Caco-2 (cell line): ENCODE results near the gene CIC. TPM values are rescaled to one million over a fixed set of nuclear protein-coding genes. Genes with fewer than 3 reads are reported as not detected.
A peak's percentile ranks its signal among the peaks of the same experiment; 100 is the strongest.

ENCODE experiments used
- BruUV-seq: library from RNA; stranded (reverse); fragments of 400-500 nt; replicated peaks from 2 replicates; lab custom pipeline; 2021; lab: Mats Ljungman, UMichigan
- CTCF ChIA-PET: fragments of 300-600 bp; sonication (Branson Sonifier 250); formaldehyde crosslinking; loops from one replicate; lab custom pipeline; 2022; ENCODE audit warnings: antibody characterized with exemption; lab: Charles Lee
- POLR2A ChIA-PET: fragments of 300-600 bp; sonication (Branson Sonifier 250); formaldehyde crosslinking; loops from one replicate; lab custom pipeline; 2022; ENCODE audit warnings: antibody characterized with exemption; lab: Charles Lee
- DNase-seq, 2 experiments: peaks; one replicate each; pipeline versions ENCODE4 v3.0.0 to v3.0.0-alpha.2; 2020 to 2022
- H3K27me3 ChIP-seq: replicated peaks from 2 replicates; pipeline ENCODE4 v1.6.0; 2011; ENCODE audit warnings: low read length; ENCODE audit not compliant: control insufficient read depth, insufficient read depth
- H3K36me3 ChIP-seq: 2 replicates; pipeline ENCODE4 v1.5.1; 2011; ENCODE audit warnings: low read length; ENCODE audit not compliant: control insufficient read depth, insufficient read depth
- H3K4me1 ChIP-seq: fragments of 250-450 bp; sonication (Bioruptor Pico); 2 replicates; pipeline ENCODE4 v1.5.1; 2020; ENCODE audit warnings: mild to moderate bottlenecking
- H3K4me3 ChIP-seq: 2 replicates; pipeline ENCODE4 v1.5.1; 2011; ENCODE audit warnings: low read depth, mild to moderate bottlenecking, control low read depth, low read length
- H3K9me3 ChIP-seq: fragments of 250-450 bp; sonication (Bioruptor Pico); 2 replicates; pipeline ENCODE4 v1.5.1; 2020; ENCODE audit warnings: mild to moderate bottlenecking, moderate library complexity
- H3K27ac Mint-ChIP-seq: one replicate; pipeline ENCODE4 v1.8.0; 2022; ENCODE audit warnings: mixed read lengths; ENCODE audit not compliant: unreplicated experiment
- H3K27me3 Mint-ChIP-seq: one replicate; pipeline ENCODE4 v1.8.0; 2022; ENCODE audit warnings: mixed read lengths; ENCODE audit not compliant: insufficient read depth, unreplicated experiment
- H3K36me3 Mint-ChIP-seq: one replicate; pipeline ENCODE4 v1.8.0; 2022; ENCODE audit warnings: mild to moderate bottlenecking, mixed read lengths; ENCODE audit not compliant: insufficient read depth, unreplicated experiment
- H3K4me1 Mint-ChIP-seq: one replicate; pipeline ENCODE4 v1.8.0; 2022; ENCODE audit warnings: low read depth, mixed read lengths; ENCODE audit not compliant: unreplicated experiment
- H3K4me3 Mint-ChIP-seq: one replicate; pipeline ENCODE4 v1.8.0; 2022; ENCODE audit warnings: mild to moderate bottlenecking, moderate library complexity, mixed read lengths; ENCODE audit not compliant: unreplicated experiment
- H3K9me3 Mint-ChIP-seq: one replicate; pipeline ENCODE4 v1.8.0; 2022; ENCODE audit warnings: mixed read lengths; ENCODE audit not compliant: unreplicated experiment
- intact Hi-C: fragments of 100-400 bp; cut with micrococcal nuclease; formaldehyde crosslinking; loops from one replicate; pipeline ENCODE4 v1.10.0; 2022; ENCODE audit not compliant: unreplicated experiment
- total RNA-seq: library from RNA; stranded (reverse); gene quantifications from 2 replicates; pipeline ENCODE4 v1.2.3, GENCODE V29; 2022
- TF ChIP-seq, protein P1 (sequence below), 2 experiments: fragments of 200-600 bp in 1 of 2; IDR thresholded peaks; 1 replicate in 1 of 2; 2 replicates in 1 of 2; pipeline versions ENCODE4 v1.5.1 to v1.8.0; 2011 to 2022; ENCODE audit warnings: antibody characterized with exemption in 1 of 2, control low read depth in 1 of 2, inconsistent platforms in 1 of 2, low read depth in 1 of 2, low read length in 1 of 2, mild to moderate bottlenecking in 1 of 2, moderate library complexity in 1 of 2; ENCODE audit not compliant: insufficient read depth in 1 of 2, severe bottlenecking in 1 of 2, unreplicated experiment in 1 of 2

The CIC gene
- total RNA-seq, 1 experiment from 2014 or later, result 47.8 TPM

DNA sequence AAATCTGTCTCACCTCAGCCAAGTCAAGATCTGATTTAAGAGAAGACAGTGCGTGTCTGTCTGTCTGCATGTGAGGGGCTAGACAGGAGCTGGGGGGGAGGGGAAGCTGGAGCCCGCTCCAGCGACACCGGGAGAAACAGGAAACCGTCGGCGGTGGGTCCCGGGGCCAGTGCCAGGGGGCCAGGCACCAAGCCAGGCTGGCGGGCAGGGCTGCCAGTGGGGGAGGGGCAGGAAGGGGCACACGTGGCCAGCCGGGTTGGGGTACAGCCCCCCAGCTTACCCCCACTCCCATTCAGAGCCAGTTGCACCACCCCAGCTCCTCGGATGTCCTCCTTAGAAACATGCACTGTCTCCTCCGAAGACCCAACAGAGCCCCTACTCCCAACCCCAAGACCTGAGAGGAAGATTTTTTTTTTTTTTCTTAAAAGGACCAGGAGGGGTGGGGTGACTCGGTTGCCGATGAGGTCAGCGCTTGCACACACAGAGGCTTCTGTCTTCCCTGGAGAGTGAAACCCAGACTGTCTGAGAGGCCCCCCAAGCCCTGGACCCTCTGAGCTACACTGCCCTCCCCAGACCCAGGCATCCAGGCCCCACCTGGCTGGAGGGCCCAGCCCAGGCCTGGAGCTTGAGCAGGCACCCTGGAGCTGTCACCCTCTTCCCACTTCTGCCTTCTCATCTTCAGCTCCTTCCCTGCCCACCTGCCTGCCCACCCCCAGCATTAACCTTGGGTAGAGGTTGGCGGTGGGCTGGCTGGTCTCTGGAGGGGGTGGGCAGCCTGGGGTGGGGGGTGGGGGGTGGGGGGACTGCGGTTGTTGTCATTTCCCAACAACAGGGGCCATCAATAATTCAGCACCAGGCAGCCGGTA is 18.2 kb upstream of the CIC start:
- no TSS peak for BruUV-seq
- H3K4me3 ChIP-seq, result no peak overlapping the region
- TF ChIP-seq, protein P1, sequence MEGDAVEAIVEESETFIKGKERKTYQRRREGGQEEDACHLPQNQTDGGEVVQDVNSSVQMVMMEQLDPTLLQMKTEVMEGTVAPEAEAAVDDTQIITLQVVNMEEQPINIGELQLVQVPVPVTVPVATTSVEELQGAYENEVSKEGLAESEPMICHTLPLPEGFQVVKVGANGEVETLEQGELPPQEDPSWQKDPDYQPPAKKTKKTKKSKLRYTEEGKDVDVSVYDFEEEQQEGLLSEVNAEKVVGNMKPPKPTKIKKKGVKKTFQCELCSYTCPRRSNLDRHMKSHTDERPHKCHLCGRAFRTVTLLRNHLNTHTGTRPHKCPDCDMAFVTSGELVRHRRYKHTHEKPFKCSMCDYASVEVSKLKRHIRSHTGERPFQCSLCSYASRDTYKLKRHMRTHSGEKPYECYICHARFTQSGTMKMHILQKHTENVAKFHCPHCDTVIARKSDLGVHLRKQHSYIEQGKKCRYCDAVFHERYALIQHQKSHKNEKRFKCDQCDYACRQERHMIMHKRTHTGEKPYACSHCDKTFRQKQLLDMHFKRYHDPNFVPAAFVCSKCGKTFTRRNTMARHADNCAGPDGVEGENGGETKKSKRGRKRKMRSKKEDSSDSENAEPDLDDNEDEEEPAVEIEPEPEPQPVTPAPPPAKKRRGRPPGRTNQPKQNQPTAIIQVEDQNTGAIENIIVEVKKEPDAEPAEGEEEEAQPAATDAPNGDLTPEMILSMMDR (IDR thresholded peaks at IDR 0.05; ENCODE audit: insufficient read depth in 1 of 2, low read depth in 1 of 2, low read length in 1 of 2, severe bottlenecking in 1 of 2, unreplicated experiment in 1 of 2), result no peak
- Mint-ChIP-seq H3K27me3 (no peaks in the 10 kb centered on the region), H3K4me3 (peak overlapping the region; percentile 87), H3K9me3 (no peaks in the 10 kb centered on the region), H3K36me3 (peaks cover 73% of the 10 kb centered on the region), H3K4me1 (peaks cover 22% of the 10 kb centered on the region), H3K27ac (peak overlapping the region; percentile 77)
- H3K4me1 ChIP-seq, result peaks cover 26% of the 10 kb centered on the region
- POLR2A ChIA-PET, result interaction anchor here (1.5 kb wide), 1 partner anchor 8 kb away, joined by 6 read pairs; no protein-coding TSS in a partner anchor
- H3K9me3 ChIP-seq, result no peaks in the 10 kb centered on the region
- intact Hi-C loops, result no loop called here
- no peaks in the 10 kb centered on the region for H3K27me3 ChIP-seq
- CTCF ChIA-PET, result no interaction called here
- H3K36me3 ChIP-seq, result peaks cover 5% of the 10 kb centered on the region
- DNase-seq, result no peak

DNA sequence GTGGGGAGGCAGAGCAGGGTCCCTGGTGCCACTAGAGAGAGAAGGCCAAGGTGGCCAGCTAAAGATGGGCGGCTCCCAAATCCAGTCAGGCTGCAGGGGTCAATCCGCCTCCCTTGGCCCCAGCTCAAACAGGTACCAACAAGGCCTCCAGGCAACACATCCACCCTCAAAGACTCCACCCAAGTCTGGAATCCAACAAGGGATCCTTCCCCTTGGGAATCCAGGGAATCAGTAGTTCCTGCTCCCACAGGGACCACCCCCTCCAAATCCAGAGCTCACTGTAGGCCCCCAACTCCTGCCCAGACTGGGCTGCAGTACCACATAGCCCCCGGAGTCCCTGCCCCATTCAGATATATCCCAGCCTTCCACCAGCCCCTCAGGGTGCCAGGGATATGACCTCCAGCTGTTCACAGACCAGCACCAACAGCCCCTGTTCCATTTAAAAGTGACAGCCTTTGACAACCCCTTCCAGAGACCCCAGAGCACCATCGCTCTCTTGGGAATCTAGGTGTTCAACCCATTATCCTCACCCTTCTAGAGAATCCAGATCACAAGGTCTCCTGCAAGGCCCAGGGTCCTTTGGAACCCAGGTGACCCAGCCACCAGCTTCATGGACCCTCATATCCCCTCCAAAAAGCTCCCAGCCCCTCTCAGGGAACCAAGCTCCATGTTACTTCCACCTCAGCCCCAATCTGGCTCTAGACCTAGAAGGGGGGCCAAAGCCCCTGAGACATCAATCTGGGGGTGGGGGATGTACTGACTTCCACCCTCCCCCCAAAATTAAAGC is 17.3 kb upstream of the CIC start:
- ChIA-PET CTCF (no interaction called here), POLR2A (interaction anchor here (1.5 kb wide), 1 partner anchor 8 kb away, joined by 6 read pairs; no protein-coding TSS in a partner anchor)
- BruUV-seq, result no TSS peak

More for the DNA sequence above, 17.3 kb upstream of the CIC start:
- TF ChIP-seq, protein P1 (IDR thresholded peaks at IDR 0.05; ENCODE audit: insufficient read depth in 1 of 2, low read depth in 1 of 2, low read length in 1 of 2, severe bottlenecking in 1 of 2, unreplicated experiment in 1 of 2), result no peak
- DNase-seq, result no peak
- Histone ChIP-seq H3K9me3 (no peaks in the 10 kb centered on the region), H3K36me3 (peaks cover 5% of the 10 kb centered on the region), H3K4me1 (peaks cover 26% of the 10 kb centered on the region), H3K27me3 (no peaks in the 10 kb centered on the region), H3K4me3 (no peak overlapping the region)
- Mint-ChIP-seq H3K4me3 (peak overlapping the region; percentile 87), H3K27ac (peak overlapping the region; percentile 77), H3K4me1 (peaks cover 24% of the 10 kb centered on the region), H3K9me3 (no peaks in the 10 kb centered on the region), H3K27me3 (no peaks in the 10 kb centered on the region), H3K36me3 (peaks cover 67% of the 10 kb centered on the region)
- intact Hi-C loops, result no loop called here
